Fibroblast of lung (primary cell): Measurements from ENCODE around the gene CIAPIN1.

Source experiments
- CTCF ChIP-seq, 2 donors: IDR thresholded peaks in 1 of 2; conservative IDR thresholded peaks in 1 of 2; 1 replicate in 1 of 2; 2 replicates in 1 of 2; pipeline ENCODE4 v1.5.1; 2011 to 2012; ENCODE audit warnings: low read length in 2 of 2, control low read depth in 1 of 2, inconsistent platforms in 1 of 2, low read depth in 1 of 2, mild to moderate bottlenecking in 1 of 2
- EZH2 ChIP-seq: IDR thresholded peaks from 2 replicates; pipeline ENCODE4 v1.5.1; 2012; ENCODE audit warnings: low read length, control low read depth, mild to moderate bottlenecking; ENCODE audit errors: missing control alignments

GRCh38 chr16:57430955-57431354 is 16.2 kb downstream of the CIAPIN1 start:
- TF ChIP-seq CTCF (conservative IDR thresholded peaks at IDR 0.05 in 1 of 2, IDR thresholded peaks at IDR 0.05 in 1 of 2; ENCODE audit: low read depth in 1 of 2, low read length in 2 of 2), result no peak
- TF ChIP-seq EZH2, result no peak
